HG03342 (cell line): Measurements from ENCODE around the gene M1AP.
"Not testable (repeated sequence)": the region's sequence is repeated elsewhere in the genome, so short reads cannot be mapped to it uniquely, and the experiment has no call there.

Experiments
- ATAC-seq: cut with Tn5 transposase; IDR thresholded peaks from one replicate; pipeline ENCODE4 v1.9.1; 2021; ENCODE audit warnings: mild to moderate bottlenecking, moderate library complexity; ENCODE audit not compliant: unreplicated experiment

The M1AP gene

DNA sequence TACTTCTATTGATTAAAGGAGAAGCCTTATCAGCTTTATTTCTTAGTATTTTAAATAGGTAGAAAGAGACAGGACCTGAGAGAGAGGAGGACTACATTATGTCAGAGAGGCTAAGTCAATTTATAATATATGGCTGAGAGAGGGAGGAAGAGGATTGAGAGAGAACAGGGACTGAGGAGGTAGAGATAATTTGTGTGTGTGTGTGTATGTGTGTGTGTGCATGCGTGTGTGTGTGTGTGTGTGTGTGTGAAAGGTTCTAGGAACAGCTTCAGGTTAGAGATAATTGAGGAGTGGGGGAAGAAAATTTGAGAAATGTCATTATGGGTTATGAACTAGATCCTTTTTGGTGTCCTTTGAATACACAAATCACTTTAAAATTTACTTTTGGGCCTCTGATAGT lies 78.4 kb downstream of the M1AP start:
- ATAC-seq = no peak

DNA sequence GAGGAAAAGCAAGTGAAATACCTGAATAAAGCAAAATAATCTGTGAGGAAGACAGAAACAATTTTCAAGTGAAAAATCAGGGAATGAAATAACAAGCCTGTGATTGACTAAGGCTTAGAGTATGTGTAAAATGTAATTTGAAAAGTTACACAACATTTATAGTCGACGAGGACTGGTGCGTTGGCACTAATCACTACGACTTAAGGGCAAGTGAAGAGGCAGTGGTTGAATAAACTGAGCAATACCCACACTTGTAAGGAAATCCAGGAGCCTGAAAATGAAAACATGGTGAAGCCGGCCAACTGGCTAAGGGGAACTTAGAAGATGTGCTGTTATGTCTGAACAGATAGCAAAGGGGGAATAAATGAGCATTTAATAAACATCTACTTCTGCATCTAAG lies 80.2 kb downstream of the M1AP start:
- ATAC-seq = no peak

DNA sequence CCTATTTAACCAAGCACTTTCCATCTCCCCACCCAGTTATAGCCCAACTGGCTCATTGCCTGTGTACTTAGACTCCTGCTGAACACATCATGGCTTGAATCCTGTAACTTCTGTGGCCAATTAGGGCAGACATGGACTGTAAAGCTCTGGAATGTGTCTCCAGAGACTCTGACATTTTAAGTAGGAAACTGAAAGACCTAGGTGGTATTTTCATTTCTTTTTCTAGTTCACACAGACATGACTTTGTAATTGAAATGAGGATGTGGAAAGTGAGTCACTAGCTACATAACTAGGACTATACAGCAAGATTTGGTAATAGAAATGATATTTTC lies 81.4 kb downstream of the M1AP start:
- ATAC-seq = no peak

DNA sequence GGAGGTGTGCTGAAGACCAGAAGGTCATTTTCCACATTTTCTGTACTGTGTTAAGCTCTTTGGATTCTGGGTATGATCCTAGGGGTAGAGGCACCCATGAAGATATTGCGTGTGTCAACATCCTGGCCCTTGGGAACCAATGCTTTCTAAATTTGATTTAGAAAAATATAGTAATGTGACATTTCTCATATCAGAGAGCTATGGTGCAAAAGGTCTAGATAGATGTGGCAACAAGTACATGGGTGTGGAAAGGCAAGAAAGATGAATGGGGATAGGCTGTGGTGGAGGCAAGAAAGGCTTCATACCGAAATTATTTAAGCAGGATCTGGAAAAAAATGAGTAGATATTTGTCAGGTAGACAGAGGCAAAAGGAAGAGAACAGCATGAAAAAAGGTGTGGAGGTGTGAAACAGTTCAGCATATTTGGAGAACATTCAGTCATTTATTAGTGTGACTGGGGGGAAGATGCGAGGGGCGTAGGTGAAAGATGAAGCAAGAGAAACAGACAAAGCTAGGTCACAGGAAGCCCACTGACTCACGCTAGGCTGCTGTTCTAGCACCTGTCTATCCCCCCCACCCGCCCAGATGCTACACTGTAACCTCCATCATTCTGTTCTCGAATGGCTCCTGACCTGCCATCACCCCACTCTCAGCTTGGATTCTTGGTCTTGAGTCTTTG lies 81.9 kb downstream of the M1AP start:
- ATAC-seq = no peak

DNA sequence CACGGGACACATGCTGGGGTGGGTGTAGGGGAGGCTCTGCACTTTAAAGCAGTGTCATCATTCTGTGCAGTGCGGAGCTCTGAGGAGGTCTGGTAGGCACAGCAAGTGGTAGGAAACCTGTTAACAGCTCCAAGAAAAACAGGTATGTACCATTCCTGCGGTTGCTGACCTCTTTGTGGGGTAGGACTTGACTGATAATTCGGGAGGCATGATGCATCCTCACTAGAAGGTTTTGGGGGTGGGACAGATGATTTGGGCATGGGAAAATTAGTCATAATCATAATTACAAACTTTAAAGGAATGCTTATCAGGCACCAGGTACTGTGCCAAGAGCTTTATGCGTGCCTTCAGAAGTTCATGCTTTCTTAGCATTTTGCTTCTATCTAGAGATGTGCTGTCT lies 83.9 kb downstream of the M1AP start:
- ATAC-seq = no peak

DNA sequence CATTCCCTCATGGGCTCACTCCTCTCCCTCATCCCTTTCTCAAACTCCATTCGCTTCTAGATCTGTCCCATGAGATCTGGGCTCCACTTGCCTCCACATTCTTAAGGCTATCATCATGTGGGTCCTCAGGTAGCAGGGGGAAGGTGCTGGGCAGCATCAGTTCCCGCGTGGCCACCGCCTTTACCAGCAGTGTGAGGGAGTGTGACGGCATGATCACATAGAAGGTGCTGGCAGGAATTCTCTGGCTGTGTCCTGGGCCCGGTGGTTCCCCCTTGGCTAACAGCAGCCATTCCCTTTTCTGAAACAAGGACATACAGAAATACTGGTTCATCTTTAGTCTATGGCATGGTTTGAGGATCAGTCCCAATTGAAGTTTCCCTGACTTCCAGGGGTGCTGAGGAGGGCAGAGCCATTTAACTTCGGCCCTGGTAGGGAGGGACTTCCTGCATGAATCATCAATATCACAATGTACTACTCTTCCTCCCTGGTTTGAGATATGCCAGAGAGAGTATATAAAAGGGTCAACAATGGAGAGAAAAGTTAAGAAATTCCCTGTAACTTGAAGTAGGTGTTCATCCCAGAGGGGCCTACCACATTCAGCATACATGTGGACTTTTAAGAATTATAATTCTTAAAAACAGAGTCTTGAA lies 85.9 kb downstream of the M1AP start:
- ATAC-seq = no peak

DNA sequence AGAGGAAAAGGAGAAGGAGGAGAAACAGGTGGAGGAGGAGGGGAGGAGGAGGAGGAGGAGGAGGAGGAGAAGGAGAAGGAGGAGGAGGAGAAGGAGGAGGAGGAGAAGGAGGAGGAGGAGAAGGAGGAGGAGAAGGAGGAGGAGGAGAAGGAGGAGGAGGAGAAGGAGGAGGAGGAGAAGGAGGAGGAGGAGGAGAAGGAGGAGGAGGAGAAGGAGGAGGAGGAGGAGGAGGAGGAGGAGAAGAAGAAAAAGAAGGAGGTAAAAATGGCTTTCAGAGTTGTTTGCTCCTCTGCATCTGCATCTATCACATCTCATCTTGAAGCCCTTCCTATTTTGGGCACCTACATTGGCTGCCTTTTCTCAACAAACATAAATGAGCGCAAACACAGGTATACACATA lies 87.1 kb downstream of the M1AP start:
- ATAC-seq = not testable (repeated sequence)

DNA sequence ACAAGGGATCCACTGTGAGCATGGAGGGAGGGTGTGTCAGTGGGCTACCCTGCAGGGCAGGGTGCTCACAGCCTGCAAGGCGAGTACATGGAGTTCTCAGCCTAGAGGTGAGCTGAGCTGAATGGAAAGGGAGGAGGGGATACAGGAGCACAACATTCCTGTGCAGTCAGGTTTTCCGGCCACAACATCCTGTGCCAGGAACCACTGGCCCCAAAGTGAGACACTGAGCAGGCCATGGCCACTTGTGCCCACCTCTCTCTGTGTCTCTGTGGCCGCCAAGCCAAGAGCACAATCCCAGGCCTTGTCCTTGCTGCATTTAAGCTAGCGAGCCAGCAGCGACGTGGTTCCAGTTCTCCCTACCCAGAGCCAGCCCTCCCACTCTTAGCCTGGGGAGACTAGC lies 87.5 kb downstream of the M1AP start:
- no peak for ATAC-seq

DNA sequence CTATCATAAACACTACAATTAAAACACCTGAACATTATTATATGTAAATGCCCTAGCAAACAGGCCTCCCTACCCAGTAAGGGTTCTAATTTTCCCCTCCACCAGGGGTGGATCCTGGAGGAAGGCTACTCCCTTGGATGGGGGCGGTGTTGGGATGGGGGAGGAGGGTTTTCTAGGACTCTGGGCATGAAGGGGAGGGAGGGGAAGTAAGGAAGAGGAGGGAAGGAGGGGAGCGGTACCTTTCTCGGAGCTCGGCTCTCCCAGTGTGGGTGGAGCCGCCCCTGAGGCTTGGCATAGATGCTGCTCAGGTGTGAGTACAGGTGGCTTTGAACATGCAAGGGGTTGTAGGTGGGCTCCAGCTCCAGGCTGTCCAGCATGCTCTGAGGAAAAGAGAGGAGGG lies 88.2 kb downstream of the M1AP start:
- no peak for ATAC-seq

DNA sequence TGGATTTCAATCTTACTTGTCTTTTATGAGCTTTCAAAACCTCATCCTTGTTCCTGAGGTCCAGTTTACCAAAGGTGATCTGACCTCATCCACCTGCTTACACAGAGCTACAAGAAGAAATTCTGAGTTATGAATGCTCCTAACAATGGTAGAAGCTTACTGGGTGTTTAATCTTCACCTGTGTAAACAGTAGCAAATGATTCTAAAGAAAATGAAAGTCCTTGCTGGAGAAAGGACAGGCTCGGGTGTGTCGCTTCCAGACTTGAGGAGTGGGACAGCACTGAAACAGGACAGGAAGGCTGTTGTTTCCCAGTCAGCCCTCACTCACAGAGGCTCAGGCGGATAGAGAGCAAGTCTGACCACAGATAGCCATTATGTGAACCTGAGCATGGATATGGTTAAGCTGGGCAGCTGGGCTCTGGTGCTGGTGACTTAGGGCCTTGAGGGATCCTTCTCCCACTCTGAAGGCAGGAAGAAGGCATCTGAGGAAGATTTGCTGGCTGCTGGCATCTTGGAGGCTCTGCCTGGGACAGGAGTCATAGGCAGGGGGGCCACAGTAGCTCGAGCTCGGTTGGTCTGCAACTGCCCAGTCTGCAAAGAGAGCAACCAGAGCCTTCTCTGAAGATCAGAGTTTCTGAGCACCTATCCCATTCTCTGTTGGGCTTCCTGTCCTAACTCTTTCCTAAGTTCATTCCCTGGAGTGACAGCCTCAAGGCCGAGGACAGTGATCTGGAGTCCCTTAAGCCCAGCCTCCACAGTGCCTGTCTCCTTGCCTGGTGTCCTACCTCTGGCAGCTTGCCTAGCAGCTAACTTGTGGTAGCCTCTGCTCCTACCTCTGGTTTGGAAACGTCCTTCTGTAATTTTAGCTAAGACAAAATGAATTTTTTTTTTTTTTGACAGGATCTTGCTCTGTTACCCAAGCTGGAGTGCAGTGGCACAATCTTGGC lies 89.6 kb downstream of the M1AP start:
- ATAC-seq = no peak

DNA sequence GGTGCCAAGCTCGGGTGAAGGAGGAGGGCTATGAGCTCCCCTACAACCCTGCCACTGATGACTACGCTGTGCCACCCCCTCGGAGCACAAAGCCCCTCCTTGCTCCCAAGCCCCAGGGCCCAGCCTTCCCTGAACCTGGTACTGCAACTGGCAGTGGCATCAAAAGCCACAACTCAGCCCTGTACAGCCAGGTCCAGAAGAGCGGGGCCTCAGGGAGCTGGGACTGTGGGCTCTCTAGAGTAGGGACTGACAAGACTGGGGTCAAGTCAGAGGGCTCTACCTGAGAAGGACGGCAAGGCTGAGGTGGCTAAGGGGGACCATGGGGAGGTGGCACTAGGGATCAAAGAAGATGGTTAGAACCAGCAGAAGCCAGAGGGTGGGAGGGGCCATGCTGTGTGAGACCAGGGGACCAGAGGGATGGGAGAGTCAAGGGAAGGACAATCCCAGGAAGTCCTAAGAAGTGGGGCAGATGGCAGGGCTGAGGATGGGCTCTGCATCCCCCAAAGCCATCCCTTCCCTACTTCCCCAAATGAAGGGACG lies 91.2 kb downstream of the M1AP start:
- ATAC-seq = no peak

DNA sequence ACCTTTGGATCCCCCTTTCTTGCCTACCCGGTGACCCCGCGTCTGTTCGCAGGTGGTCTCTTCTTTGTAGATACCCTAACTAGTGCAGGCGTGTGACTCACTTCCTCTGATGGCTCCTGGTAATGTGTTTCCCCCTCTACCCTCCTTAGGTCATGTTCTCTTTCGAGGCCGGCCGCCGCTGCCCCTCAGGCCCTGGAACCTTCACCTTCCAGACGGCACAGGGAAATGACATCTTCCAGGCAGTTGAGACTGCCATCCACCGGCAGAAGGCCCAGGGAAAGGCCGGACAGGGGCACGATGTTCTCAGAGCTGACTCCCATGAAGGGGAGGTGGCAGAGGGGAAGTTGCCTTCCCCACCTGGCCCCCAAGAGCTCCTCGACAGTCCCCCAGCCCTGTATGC lies 92.0 kb downstream of the M1AP start:
- ATAC-seq = no peak

DNA sequence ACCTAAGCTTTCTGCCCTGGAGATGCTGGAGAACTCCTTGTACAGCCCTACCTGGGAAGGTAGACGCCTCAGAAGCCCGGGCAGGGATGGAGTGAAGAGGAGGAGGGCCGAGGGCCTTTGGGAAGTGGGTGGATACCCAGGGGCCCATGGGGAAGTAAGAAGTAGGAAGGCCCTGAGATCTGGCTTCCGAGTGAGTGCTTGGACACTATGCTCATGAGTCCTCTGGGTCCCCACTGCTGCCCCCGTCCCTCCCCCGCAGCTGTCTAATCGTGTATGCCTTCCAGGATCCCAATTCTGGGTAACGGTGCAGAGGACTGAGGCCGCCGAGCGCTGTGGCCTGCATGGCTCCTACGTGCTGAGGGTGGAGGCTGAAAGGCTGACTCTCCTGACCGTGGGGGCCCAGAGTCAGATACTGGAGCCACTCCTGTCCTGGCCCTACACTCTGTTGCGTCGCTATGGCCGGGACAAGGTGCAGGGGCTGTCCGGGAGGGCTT lies 92.5 kb downstream of the M1AP start:
- no peak for ATAC-seq

DNA sequence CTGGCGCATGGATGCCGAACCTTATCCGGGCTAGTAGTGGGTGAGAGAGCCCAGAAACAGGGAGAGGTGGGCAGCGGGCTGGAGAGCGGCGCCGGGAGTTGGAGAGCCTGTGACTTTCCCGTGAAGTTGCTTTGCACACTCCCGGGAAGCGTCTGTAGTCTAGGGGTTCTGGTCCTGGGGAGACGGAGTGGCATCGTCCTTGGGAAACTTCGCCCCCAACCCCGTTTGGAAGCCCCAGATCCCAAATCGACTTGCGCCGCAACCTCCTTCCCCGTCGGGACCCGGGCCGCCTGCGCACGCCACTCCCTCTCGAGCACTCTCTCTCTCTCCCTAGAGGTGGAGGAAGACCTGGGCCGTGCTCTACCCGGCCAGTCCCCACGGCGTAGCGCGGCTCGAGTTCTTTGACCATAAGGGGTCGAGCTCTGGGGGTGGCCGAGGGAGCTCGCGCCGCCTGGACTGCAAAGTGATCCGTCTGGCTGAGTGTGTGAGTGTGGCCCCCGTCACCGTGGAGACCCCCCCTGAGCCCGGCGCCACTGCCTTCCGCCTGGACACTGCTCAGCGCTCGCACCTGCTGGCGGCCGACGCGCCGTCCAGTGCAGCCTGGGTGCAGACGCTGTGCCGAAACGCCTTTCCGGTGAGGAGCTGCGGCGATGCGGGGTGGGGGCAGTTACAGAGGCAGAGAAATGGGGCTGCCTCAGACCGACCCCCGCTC lies 93.2 kb downstream of the M1AP start:
- ATAC-seq = no peak

DNA sequence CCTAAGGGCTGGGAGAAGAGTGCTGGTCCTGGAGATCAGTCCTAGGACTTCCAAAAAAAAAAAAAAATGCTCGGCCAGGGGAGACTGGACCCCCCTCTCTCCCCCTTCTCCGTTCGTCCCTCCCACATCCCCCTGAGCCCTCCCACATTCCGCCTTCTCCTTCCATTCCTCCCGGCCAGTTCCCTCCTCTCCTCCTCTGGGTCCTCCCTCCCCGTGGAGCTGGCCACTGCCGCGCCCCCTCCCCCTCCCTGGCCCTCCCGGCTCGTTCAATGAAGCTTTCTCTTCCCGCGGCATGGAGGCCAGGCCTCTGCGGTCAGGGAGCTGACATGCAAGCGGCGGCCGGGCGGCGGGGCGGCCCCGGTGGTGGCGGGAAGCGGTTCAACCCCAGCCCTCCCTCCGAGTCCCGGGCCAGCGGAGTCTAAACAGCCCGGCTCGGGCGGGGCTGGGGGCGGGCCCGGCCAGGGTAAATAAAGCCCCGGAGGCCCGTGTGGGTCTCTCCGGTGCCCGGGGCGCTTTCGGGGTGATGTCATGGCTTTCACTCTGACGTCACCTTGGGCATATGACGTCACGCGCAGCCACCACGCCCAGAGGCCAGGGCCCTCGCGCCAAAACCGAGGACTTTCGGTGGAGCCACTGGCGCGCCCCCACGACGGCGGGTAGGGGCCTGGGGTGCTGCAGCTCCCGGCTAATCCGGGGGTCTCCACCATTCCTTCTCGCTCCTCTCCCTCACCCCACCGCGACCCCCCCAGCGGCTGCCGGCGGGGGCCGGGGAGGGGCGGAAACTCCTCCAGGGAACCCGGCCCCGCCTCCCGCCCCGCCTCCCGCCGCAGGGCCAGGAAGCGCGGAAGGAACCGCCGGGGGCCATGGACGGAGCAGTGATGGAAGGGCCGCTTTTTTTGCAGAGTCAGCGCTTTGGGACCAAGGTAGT lies 94.0 kb downstream of the M1AP start, which contains the start of the genes DOK1 and LOXL3:
DOK1 (plus strand) TSS at position 829 of the 928 bp plus-strand sequence; CDS start at position 864, 35 bp downstream.
LOXL3 (minus strand) TSS at position 51 of the 928 bp plus-strand sequence. CDS start 1,308 bp downstream, outside the sequence.
- ATAC-seq = peak; percentile 43

DNA sequence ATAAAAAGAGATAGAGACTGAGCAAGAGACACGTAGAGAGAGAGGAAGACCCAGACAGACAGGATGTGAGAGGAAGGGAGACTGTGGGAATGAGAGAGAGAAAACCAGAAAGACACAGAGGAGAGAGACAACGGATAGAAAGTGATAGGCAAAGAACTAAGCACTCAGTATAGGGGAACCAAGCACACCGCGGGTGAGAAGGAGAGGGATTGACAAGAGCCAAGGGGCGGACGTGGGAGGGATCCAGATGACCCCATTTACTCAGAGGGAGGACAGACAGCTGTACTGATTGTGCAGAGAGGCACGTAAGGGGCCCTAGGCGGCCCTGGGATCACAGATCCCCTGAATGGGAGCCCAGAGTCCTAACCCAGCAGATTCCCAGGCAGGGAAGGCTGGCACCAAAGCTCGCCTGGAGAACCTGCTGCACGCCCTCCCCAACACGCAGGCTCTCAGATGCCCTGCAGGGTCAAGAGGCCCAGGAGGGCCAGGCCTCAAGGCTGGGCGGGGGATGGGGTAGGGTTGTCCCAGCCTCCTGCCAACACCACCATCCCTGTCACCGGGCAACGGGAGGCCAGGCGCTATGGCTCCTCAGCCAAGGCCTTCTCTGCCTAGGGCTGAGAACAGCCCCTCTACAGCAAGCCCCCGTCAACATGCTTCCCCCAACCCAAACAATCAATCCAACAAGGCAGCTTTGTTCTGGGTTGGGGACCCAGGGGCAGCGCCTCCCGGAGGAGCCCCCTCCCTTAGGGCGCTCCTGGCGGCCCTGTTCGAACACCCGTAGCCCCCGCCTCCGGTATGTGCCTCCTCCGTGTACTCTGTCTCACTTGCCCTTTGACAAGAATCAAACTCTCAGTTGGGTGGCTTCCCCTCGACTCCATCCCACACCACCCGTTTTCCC lies 95.0 kb downstream of the M1AP start:
- no peak for ATAC-seq

DNA sequence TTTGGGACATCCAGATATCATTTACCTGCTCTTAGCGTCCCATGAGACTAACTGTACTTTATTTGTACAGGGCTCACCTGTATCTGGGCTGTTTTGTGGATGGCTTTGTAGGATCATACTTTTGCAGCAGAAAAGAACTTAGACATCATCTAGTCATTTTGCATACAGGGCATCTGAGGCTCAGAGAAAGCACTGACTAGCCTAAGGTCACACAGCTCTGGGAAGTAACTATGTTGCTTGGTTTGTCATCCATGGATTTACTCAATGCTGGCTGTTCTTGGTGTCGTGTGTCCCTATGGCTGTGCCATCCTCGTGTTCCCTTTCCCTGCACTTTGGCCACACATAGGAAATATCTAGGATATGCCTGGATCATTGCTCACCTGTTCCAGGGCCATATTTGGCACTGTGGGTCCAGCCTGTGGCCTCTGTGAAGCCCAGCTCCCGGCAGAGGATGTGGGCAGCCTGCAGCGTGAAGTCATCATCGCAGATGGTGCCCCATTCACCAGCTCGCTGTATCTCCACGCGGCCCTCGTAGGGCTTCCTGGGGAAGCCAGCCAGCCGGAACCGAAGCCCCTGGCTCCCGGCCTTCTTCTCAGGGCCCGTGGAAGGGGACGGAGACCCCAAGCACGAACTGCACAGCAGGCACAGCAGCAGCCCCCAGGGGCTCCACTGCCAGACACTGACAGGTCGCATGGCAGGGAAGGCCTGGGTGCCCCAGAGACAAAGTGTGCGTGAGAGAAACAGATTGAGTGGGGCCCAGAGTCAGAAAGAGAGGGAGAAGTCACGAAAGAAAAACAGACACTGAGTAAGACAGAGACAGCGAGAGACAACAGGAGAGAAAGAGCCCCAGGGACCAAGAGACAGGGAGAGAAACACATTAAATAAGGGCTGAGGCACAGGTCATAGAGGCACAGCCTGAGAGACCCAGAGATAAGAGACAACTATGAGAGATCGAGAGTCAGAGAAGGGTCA lies 95.9 kb downstream of the M1AP start:
- peak; percentile 25 for ATAC-seq
